HG03457 (cell line): ENCODE results near the gene RBAK.
"Not testable (repeated sequence)": the region's sequence is repeated elsewhere in the genome, so short reads cannot be mapped to it uniquely, and the experiment has no call there.

Experiments used
- ATAC-seq: cut with Tn5 transposase; IDR thresholded peaks from one replicate; pipeline ENCODE4 v1.9.1; 2021; ENCODE audit warnings: moderate number of reproducible peaks; ENCODE audit not compliant: unreplicated experiment

The RBAK gene

DNA sequence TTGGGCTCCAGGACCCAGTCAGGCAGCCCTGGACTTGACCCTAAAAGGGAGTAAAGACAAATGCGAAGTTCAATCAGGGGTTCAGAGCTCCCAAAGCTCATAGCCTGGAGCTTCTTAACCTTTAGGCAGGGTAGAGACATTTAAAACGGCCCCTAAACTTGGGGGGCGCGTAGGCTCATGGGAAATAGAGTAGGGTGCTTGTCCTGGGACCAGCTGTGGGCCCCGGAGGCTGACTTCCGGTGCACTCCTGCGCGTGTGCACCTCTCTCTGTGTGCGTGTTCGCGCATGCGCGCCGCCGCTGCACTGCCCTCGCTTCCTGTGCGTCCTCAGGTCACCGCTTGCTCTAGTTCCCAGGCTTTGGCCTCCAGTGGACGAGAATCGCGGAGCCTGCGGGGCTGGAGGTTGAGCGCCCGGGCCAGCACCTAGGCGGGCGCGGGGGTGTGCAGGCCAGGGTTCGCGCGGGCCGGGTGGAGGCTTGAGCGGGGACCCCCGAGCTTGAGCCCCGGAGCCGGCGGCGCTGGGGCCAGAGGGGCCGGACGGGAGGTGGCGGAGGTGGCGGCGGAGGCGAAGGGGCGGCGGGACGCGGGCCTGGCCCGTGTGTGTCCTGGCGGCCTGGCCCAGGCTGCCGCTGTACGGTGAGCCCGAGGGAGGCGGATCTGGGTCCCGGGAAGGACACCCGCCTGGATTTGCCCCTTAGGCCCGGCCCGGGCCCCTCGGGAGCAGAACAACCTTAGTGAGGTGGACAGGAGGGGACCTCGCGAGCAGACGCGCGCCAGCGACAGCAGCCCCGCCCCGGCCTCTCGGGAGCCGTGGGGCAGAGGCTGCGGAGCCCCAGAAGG, at the start of gene RBAK:
Gene RBAK, plus strand, starts transcription at position 303 of the 839 bp plus-strand sequence. CDS start 2,217 bp downstream, outside the sequence.
- peak; percentile 99 for ATAC-seq

DNA sequence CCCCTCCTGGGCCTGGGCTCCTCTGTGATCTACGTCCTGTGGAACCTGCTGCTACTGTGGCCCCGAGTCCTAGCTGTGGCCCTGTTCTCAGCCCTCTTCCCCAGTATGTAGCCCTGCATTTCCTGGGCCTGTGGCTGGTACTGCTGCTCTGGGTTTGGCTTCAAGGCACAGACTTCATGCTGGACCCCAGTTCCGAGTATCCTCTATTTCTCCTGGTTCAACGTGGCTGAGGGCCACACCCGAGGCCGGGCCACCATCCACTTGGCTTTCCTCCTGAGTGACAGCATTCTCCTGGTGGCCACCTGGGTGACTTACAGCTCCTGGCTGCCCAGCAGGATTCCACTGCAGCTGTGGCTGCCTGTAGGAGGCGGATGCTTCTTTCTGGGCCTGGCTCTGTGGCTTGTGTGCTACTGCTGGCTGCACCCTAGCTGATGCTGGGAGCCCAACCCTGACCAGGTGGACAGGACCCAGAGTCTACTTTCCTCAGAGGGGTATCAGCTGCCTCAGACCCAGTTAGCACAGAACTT, 48.9 kb upstream of the RBAK start:
- no peak for ATAC-seq

DNA sequence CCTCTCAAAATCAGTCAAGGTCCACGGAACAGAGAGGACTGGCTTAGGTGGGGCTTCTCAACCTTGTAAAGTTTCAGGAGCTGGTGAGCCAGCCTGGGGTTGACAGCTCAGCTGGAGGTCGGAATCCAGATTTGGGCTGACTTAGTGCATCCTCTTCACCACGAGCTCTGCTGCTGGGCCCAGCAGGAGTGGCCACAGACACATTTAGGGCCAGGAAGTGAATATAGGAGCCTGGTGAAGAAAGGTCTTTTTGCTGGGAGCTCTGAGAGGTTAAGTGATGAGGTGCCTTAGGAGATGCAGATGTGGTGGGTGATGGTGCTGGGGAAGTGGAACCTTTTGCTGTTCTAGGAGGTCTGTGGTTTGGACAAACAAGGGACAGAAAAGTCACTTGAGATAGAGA, 47.4 kb upstream of the RBAK start:
- no peak for ATAC-seq

DNA sequence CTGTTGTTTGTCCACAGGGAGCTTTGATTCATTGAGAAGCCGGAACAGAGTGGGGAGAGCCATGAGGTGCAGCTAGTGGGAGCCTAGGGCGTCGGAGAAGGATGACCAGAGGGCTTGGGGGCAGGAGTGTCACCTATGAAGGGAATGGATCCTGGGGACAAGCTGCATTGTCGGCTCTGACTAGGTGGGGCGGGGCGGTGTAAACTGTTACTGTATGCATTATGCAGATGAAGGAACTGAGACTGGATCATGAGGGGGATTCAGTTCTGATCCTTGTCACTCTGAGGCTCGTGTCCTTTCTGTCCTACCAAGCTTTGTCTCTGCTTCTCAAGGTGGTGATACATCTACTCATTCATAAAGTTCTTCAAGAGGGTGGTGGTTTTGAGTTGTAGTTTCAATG, 46.8 kb upstream of the RBAK start:
- no peak for ATAC-seq

DNA sequence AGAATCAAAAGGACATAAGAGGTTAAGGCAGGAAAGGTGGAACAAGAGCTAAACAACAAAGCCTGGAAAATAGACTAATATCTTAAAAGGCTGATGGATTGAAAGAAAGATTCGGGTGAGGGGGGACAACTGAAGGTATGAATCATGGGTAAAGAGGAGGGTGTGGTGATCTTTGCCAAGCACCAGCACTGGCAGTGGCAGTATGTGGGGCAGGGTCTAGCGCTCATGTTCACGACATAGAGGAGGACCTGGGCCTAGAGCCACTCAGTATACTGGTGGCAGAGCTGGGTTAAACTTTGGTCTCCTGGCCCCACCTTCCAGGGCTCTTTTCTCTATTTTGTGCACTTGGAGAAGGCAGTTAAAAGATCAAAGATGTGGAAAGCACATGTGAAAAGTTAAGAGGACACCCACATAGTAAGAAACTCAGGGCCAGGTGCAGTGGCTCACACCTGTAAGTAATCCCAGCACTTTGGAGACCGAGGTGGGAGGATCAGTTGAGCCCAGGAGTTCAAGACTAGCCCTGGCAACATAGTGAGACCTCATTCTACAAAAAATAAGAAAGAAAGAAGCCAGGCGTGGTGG, 46.2 kb upstream of the RBAK start:
- ATAC-seq = no peak

DNA sequence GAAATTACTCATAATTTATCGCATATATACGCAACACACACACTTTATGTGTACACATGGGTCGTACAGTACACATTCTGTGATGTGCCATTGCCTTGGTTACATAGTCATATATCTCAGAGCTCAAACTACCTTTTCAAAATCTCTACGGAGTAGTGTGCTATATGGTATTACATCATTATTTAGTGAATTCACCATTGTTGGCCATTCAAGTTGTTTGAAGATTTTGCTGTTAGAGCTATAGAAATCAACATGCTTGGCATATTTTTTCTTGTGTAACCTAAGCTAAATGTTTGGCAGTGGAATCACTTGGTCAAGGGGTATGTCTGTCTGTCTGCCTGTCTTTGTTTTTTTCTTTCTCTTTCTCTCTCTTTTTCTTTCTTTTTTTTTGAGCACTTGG, 44.7 kb upstream of the RBAK start:
- no peak for ATAC-seq

DNA sequence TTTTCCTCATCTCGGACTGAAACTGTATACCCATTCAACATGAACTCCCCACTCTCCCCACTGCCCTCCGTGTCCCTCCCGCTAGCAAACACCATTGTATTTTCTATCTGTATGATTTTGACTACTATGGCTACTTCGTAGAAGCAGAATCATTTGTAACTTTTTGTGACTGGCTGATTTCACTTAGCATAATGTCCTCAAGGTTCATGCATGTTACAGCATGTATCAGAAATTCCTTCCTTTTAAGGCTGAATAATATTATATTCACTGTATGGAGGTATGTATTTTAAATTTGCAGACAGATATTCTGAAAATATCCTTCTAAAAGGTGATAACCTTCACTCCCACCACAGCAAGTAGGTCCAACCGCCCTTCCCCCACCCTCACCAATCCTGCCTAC, 43.7 kb upstream of the RBAK start:
- ATAC-seq = no peak

DNA sequence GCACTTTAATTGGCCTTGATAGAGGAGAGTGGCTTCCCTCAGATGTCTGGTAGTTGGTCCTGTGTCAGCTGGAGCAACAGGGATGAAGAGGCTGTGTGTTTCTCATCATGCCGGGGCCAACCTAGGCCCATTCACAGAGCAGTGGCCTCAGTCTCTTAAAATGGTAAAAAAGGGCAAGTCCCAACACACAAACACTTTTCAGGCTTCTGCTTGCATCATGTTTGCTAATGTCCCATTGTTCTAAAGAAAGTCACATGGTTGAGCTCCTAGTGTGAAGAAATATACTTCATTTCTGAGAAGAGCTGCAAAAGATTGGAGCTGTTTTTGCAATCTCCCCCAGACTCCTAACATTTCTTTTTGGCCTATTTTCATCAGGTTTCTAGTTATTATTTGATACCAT, 40.6 kb upstream of the RBAK start:
- ATAC-seq = no peak

DNA sequence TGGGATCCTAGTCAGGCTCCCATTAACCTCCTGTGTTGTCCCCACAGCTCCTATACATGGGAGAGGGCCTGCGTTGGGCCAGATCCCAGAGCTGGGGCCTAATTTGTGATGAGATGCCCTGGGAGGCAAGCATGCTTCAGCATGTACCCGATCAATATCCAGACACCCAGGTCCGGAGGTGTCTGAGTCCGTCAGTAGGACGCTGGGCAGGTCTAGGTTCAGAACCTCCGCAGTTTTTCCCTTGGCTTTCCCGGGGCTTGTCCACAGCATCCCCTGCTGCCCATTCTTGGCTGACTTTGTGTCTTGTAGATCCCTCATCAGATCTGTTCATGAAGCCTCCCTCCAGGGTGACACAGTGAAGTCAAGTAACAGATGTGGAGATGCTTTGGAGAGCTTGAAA, 32.7 kb upstream of the RBAK start:
- ATAC-seq = no peak

DNA sequence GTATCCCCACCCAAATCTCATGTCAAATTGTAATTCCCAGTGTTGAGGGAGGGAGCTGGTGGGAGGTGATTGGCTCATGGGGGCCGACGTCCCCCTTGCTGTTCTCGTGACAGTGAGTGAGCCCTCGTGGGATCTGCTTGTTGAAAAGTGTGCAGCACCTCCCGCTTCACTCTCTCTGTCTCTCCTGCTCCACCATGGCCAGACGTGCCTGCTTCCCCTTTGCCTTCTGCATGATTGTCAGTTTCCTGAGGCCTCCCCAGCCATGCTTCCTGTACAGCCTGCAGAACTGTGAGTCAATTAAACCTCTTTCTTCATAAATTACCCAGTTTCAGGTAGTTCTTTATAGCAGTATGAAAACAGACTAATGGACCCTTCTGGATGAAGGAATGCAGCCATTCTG, 29.7 kb upstream of the RBAK start:
- ATAC-seq = not testable (repeated sequence)

DNA sequence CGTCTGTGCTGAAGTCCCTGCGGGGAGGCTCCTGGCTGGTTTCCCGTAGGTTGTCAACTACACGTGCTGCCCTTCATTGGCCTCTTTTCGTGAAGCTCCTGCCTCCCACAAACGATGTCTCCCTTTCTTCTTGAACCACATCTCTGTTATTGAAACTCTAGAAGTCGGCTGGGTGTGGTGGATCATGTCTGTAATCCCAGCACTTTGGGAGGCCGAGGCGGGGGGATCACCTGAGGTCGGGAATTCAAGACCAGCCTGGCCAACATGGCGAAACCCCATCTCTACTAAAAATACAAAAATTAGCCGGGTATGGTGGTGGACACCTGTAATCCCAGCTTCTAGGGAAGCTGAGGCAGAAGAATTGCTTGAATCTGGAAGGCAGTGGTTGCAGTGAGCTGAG, 28.0 kb upstream of the RBAK start:
- ATAC-seq = not testable (repeated sequence)

DNA sequence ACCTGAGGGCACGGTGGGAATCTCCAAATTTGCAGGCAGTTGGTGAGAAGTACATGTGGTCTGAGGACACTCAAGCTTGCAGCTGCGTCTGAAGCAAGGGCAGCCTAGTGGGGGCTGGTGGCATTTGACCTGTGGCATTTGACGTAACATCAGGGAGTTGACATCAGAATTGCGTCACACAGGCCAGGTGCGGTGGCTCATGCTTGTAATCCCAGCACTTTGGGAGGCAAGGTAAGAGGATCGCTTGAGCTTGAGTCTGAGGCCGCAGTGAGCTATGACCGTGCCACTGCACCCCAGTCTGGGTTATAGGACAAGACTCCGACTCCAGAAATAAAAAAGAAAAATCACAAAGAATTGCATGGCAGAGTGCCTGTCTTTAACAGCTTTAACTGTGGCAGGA, 25.6 kb upstream of the RBAK start:
- no peak for ATAC-seq

DNA sequence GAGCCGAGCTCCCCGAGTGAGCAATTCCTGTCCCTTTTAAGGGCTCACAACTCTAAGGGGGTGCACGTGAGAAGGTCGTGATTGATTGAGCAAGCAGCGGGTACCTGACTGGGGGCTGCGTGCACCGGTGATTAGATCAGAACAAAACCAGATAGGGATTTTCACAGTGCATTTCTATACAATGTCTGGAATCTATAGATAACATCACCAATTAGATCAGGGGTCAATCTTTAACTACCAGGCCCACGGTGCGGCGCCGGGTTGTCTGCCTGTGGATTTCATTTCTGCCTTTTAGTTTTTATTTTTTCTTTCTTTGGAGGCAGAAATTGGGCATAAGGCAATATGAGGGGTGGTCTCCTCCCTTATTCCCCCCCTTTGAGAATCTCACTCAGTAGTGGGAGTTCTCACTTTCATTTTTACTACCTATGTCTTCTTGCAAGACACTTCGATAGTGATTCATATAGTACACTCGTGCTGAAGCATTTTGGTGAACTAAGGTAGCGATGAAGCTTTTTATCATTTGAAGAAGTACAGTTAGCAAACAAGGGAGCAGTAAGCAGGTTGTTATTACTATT, 24.6 kb upstream of the RBAK start:
- ATAC-seq = not testable (repeated sequence)

DNA sequence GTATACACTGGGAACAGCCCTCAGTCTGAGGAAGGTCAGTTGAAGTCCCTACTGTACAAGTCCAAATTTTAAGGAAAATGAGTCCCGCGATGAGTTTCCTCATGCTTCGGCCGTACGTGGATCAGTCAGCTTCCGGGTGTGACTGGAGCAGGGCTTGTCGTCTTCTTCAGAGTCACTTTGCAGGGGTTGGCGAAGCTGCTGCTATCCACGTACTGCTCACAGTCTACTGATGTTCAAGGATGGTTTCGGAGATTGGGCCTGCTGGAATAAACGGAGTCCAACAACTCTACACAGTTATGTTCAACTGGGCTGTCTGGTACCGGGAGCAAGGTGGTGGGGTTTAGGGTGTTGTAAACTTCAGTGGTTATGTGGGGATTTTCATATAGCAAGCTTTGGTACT, 22.0 kb upstream of the RBAK start:
- ATAC-seq = not testable (repeated sequence)

DNA sequence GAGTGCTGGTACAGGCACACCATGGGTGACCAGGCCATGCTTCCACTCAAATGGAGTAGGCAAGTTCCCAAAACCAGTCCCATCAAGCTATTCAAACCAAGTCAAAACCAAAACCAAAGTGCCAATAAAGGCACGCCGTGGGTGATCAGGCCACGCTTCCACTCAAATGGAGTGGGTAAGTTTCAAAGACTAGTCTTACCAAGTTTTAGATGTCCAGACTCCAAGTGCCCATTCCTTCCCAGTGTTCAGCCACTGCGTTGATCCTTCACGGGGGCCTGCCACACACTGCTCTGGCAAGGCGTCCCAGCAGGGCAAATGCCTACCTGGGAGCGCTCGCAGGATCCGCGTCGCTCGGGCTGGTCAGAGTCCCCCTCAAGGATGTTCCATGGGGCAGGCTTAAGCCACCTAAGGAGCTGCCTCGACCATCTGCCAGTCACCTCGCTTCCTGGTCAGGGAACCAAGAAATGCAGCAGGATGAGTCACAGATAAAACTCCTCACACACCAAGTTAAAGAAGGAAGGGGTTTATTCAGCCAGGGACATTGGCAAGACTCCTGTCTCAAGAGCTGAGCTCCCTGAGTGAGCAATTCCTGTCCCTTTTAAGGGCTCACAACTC, 17.8 kb upstream of the RBAK start:
- not testable (repeated sequence) for ATAC-seq

DNA sequence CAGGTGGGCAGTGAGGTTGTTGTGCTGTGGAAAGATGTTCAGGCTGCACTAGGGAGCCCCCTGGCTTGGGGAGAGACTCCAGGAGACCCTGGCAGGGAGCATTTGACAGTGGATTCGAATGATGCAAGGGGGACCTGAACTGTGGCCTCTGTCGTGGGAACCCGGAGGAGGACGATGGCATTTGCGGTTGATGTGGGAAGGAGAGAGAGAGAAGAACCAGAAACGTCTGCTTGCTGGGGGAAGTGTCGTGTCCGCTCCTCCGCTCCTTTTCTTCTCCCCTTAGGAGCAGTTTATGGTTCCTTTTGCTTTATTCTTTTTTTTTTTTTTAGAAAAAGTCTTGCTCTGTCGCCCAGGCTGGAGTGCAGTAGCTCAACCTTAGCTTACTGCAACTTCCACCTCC, 12.5 kb upstream of the RBAK start:
- not testable (repeated sequence) for ATAC-seq

DNA sequence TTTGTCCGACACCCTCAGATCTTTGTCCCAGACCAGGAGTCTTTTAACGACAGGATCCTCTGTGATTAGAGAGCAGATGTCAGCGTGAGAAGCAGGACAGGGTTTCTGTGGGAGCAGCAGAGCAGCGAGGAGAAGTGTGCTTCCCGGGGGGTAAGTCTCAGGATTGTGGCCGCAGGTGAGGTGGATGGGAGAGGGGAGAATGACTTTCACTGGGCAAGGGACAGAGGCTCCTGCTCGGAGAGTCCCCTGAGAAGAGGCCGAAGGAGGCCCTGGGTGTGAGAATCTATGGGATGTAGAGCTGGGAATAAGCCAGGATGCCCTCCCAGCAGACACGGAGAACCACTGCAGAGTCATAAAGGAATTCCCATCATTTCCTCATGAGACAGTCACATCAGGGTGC, 10.4 kb upstream of the RBAK start:
- ATAC-seq = no peak

DNA sequence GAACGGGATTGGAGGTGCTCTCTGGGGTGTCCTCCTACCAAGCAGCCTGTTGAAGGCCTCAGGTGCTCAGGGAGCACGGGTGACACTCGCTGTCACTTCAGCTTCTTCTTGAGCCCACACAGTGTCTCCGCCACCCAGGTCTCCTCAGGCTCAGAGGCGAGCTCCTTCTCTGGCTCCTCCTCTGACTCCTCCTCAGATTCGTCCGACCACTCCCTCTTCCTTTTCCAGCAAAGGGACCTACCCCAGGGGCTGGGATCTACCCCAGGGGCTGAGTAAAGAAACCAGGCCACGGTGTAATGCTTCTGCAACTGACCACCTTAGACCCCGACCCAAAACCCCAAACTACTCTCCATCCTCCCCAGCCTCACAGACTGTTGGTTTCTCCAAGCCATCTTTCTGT, 9.2 kb upstream of the RBAK start:
- no peak for ATAC-seq

DNA sequence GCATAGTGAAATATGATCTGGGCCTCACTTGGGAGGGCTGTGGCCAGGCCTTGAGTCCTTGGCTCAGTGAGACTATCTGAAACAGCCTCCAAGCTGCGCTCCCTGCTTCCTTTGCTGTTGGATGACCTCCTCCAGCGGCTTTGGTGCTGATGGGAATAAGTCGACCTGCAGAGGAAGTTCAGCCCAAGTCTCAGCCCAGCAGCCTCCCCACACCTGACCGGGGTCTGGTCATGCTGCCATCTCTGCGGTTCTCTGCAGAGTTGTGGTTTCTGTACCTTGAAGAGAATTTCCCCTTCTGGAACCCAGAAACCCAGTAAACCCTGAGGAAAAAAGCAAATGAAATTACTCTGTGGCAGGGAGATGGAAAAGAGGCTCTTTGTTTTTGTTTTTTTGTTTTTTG, 4.6 kb upstream of the RBAK start:
- no peak for ATAC-seq

DNA sequence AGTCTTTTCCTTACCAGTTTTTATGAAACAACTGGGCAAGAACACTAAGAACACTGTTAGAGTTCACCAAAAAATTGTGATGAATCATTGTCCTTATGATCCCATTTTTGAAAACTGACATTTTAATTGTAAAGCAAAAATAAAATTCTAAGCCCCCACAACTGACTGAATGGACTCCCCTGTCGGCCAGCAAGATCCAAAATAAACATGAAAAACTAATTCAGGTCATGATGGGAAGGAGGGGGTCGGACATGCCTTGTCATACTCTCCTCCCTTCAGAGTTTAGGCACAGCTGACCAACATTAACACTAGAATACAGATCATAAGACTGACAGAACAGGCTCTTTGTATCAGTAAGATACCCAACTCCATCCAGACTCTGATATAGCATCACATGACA, 2.0 kb upstream of the RBAK start:
- ATAC-seq = no peak

DNA sequence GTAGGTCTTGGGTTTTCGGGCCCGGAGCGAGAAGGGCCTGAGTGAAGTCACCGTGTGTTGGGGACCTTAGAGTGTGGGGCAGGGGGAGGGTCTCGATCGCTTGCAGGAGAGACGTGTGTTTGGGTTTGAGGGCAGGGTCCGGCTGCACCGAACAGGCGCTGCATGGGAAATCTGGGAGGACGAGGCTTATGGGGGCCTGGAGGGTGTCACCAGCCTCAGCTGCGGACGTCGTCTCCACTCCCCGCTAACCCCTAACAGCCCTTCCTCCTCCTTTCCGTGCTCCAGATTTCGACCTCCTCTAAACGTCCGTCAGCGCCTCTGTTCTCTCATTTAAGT, 705 bp downstream of the RBAK start:
- not testable (repeated sequence) for ATAC-seq

DNA sequence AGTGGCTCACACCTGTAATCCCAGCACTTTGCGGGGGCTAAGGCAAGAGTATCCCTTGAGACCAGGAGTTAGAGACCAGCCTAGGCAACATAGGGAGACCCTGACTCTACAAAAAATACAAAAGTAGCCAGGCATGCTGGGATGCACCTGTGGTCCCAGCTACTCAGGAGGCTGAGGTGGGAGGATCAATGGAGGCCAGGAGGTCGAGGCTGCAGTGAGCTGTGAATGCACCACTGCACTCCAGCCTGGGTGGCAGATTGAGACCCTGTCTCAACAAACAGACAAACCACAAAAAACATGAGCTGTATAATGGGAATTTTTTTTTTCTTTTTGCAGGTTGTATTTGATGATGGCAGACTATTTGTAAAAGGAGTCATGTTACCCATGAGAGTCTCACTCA, 1.5 kb downstream of the RBAK start:
- not testable (repeated sequence) for ATAC-seq
